Neural progenitor cell (in vitro differentiated cells): ENCODE measurements around the gene KDM8.

Experiments used
- EZH2 ChIP-seq: fragments of 200-600 bp; sonication (generic); IDR thresholded peaks from 2 replicates; pipeline ENCODE4 v1.6.1; 2017; ENCODE audit warnings: antibody characterized with exemption, mild to moderate bottlenecking, moderate library complexity
- TF ChIP-seq, protein P1 (sequence below): fragments of 200-600 bp; sonication (generic); IDR thresholded peaks from 2 replicates; pipeline ENCODE4 v1.5.1; 2017; ENCODE audit warnings: antibody characterized with exemption, mild to moderate bottlenecking

DNA sequence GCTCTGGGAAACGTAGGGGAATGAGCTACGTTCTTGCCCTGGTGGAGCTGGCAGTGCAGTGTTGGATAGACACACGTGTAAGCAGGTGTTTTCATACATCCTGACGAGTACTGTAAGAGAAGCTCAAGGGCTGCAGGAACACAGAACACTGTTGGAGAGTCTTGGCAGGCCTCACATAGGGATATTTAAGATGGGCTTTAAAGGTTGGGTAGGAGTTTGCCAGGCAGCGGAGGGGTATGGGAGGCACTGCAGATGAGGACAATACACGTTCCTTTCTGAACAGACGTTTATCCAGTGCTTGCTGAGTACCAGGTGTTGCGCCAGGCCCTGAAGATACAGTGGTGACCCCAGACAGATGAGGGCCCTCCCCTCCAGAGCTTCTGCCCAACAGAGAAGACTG is 6.3 kb downstream of the KDM8 start:
- TF ChIP-seq, protein P1, sequence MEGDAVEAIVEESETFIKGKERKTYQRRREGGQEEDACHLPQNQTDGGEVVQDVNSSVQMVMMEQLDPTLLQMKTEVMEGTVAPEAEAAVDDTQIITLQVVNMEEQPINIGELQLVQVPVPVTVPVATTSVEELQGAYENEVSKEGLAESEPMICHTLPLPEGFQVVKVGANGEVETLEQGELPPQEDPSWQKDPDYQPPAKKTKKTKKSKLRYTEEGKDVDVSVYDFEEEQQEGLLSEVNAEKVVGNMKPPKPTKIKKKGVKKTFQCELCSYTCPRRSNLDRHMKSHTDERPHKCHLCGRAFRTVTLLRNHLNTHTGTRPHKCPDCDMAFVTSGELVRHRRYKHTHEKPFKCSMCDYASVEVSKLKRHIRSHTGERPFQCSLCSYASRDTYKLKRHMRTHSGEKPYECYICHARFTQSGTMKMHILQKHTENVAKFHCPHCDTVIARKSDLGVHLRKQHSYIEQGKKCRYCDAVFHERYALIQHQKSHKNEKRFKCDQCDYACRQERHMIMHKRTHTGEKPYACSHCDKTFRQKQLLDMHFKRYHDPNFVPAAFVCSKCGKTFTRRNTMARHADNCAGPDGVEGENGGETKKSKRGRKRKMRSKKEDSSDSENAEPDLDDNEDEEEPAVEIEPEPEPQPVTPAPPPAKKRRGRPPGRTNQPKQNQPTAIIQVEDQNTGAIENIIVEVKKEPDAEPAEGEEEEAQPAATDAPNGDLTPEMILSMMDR = no peak
- no peak for TF ChIP-seq EZH2
